ENCODE data around the gene CCSER1.

CCSER1 gene

GRCh38 chr4:91113130-91113706, 986.0 kb downstream of the CCSER1 start:
- DNase-seq (ENCODE audit: low read depth) = no peak
- no peak overlapping the region for H3K4me3 ChIP-seq (ENCODE audit: control insufficient read depth, low read depth, low read length)
- peak; percentile 20 for TF ChIP-seq CTCF (IDR thresholded peaks at IDR 0.05; ENCODE audit: control insufficient read depth, insufficient read depth, low read depth, low read length, missing control alignments)

GRCh38 chr4:91114386-91114785, 987.2 kb downstream of the CCSER1 start:
- DNase-seq (ENCODE audit: low read depth) = no peak
- no peak for TF ChIP-seq CTCF (IDR thresholded peaks at IDR 0.05; ENCODE audit: control insufficient read depth, insufficient read depth, low read depth, low read length, missing control alignments)
- H3K4me3 ChIP-seq (ENCODE audit: control insufficient read depth, low read depth, low read length) = no peak overlapping the region

- no peak for TF ChIP-seq CTCF (IDR thresholded peaks at IDR 0.05; ENCODE audit: control insufficient read depth, insufficient read depth, low read depth, low read length, missing control alignments)
- no peak overlapping the region for H3K4me3 ChIP-seq (ENCODE audit: control insufficient read depth, low read depth, low read length)
- no peak for DNase-seq (ENCODE audit: low read depth)
Observed at GRCh38 chr4:91116861-91117260, 989.7 kb downstream of the CCSER1 start.

GRCh38 chr4:91118597-91118996, 991.4 kb downstream of the CCSER1 start:
- no peak for DNase-seq (ENCODE audit: low read depth)
- no peak for TF ChIP-seq CTCF (IDR thresholded peaks at IDR 0.05; ENCODE audit: control insufficient read depth, insufficient read depth, low read depth, low read length, missing control alignments)
- no peak overlapping the region for H3K4me3 ChIP-seq (ENCODE audit: control insufficient read depth, low read depth, low read length)

- no peak for DNase-seq (ENCODE audit: low read depth)
- H3K4me3 ChIP-seq (ENCODE audit: control insufficient read depth, low read depth, low read length) = no peak overlapping the region
- no peak for TF ChIP-seq CTCF (IDR thresholded peaks at IDR 0.05; ENCODE audit: control insufficient read depth, insufficient read depth, low read depth, low read length, missing control alignments)
Observed at GRCh38 chr4:91123742-91124141, 996.5 kb downstream of the CCSER1 start.

GRCh38 chr4:91127192-91127591, 1000.0 kb downstream of the CCSER1 start:
- TF ChIP-seq CTCF (IDR thresholded peaks at IDR 0.05; ENCODE audit: control insufficient read depth, insufficient read depth, low read depth, low read length, missing control alignments) = no peak
- DNase-seq (ENCODE audit: low read depth) = no peak
- H3K4me3 ChIP-seq (ENCODE audit: control insufficient read depth, low read depth, low read length) = no peak overlapping the region

- no peak overlapping the region for H3K4me3 ChIP-seq (ENCODE audit: control insufficient read depth, low read depth, low read length)
- no peak for TF ChIP-seq CTCF (IDR thresholded peaks at IDR 0.05; ENCODE audit: control insufficient read depth, insufficient read depth, low read depth, low read length, missing control alignments)
- DNase-seq (ENCODE audit: low read depth) = no peak
Observed at GRCh38 chr4:91127831-91128230, 1000.6 kb downstream of the CCSER1 start.
